Subcutaneous adipose tissue (tissue), 4 donors: ENCODE data around the gene NTN3. TPM values are rescaled to one million over a fixed set of nuclear protein-coding genes. Genes with fewer than 3 reads are reported as not detected.

Experiments
- CTCF ChIP-seq: fragments of 450-650 bp; IDR thresholded peaks from one replicate; pipeline ENCODE4 v1.5.1; 2016; ENCODE audit warnings: low read depth, mild to moderate bottlenecking, control low read depth, antibody characterized with exemption, moderate library complexity
- total RNA-seq, 4 donors: library from RNA; depleted of rRNA; stranded (reverse); fragments of >200 nt; gene quantifications; one replicate each; pipeline ENCODE4 v1.1.0, GENCODE V29; 2016

NTN3 gene
- total RNA-seq, 4 donors from 2014 or later = not detected

DNA sequence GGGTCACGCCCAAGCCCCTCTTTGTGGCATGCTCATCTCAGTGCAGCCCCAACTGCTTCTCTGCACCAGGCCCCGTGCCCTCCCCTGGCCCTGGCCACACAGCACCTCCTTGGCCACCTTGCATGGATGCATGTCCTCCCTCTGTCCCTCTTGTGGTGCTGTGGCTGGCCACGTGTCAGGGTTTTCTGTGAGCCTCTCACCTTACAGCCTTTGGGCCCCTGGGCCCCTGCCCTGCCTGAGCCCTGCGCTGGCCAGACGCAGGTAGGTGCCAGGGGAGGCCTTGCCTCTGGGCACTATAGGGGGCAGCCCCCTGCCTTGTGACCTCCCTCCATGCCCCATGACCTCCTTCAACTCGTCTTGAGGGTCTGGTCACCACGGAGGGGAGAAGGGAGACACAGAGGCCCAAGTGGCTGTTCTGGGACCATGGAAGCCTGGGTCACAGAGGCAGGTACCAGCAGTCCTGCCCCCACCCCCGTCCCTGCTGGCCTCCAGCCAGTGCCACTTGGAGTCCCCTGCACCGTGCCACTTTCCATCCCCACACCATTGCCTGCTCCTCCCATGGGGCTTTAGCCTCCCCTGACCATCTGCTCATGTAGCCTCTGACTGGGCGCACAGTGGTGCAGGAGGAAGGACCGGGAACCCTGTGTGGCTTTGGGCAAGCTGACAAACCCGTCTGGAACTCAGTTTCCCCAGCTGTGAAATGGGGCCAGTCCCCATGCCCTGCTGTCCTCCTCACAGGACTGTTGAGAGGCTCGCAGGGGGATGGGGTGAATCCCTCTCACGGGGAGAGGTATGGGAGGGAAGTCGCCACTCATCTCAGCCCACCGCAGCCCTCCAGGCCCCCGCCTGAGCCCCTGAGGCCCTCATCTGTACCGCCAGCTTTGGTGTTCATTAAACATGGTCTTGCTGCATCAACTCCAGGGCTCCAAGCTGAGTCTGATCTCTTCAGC is 31.1 kb downstream of the NTN3 start:
- TF ChIP-seq CTCF = no peak

GRCh38 chr16:2505695-2506094 is 34.6 kb downstream of the NTN3 start:
- no peak for TF ChIP-seq CTCF

GRCh38 chr16:2507052-2507659 is 36.1 kb downstream of the NTN3 start:
- no peak for TF ChIP-seq CTCF

DNA sequence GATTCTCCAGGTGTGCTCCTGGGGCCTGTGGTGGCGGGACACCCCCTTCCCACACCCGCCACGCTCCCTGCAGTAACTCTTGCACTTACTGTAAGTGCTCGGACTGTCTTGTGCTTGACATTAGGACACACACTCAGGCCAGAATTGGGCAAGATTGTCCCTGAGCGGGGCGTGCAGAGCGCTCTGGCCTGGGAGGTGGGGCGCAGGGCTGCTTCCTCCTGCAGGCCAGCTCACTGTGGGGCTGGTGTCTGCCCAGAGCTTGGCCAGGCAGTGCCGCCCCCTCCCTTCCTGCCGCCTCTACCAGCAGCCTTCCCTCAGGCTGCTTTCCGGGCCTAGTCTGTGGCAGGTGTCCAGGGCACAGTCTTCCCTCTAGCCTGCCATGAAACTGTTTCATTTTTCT is 36.6 kb downstream of the NTN3 start:
- TF ChIP-seq CTCF = no peak

GRCh38 chr16:2508722-2509400 is 37.8 kb downstream of the NTN3 start:
- no peak for TF ChIP-seq CTCF

DNA sequence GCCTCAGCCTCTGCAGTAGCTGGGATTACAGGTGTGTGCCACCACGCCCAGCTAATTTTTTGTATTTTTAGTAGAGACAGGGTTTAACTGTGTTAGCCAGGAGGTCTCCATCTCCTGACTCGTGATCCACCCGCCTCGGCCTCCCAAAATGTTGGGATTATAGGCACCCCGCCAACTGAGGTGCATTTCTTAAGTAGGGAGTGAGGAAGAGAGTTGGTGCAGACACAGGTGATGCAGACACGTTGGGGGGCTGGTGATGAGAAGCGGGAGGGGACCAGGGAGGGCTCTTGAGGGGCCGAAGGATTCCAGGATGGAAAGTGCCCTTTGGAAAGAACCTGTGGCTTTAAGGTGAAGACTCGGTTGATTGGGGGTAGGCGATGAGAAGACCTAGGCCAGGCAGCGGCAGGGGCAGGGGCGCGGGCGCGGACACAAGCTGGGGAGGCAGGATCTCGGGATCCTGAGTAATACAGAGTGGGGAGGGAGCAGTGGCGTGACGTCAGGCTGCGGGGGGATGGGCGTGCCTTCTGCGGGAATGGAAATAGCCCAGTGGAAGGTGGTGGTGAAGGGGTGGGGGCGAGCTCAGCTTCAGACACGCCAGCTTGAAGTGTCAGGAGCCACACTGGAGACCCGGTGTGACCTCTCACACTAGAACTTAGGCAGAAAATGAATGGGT is 40.2 kb downstream of the NTN3 start:
- no peak for TF ChIP-seq CTCF
